Choroid plexus epithelial cell (primary cell): ENCODE data around the gene BICRAL.
"Not testable (repeated sequence)": the region's sequence is repeated elsewhere in the genome, so short reads cannot be mapped to it uniquely, and the experiment has no call there.

Experiments
- DNase-seq: peaks from one replicate; pipeline ENCODE4 v3.0.0-alpha.2; 2010; ENCODE audit warnings: low read depth
- H3K4me3 ChIP-seq: 2 replicates; pipeline ENCODE4 v1.5.1; 2011; ENCODE audit warnings: low read depth, mild to moderate bottlenecking, control low read depth, low read length, moderate library complexity
- CTCF ChIP-seq: conservative IDR thresholded peaks from 2 replicates; pipeline ENCODE4 v1.5.1; 2011; ENCODE audit warnings: low read depth, mild to moderate bottlenecking, control low read depth, inconsistent platforms, low read length, moderate library complexity

BICRAL gene

GRCh38 chr6:42889815-42890214 lies 108.0 kb downstream of the BICRAL start:
- TF ChIP-seq CTCF, result no peak
- H3K4me3 ChIP-seq, result peak overlapping the region; percentile 97
- no peak for DNase-seq

- TF ChIP-seq CTCF, result no peak
- H3K4me3 ChIP-seq, result peak overlapping the region; percentile 97
- DNase-seq, result peak; percentile 99
These were observed 108.7 kb downstream of the BICRAL start for GRCh38 chr6:42890311-42891198.

GRCh38 chr6:42891199-42891722 lies 109.4 kb downstream of the BICRAL start:
- peak overlapping the region; percentile 97 for H3K4me3 ChIP-seq
- no peak for TF ChIP-seq CTCF
- no peak for DNase-seq

- H3K4me3 ChIP-seq, DNase-seq: not testable (repeated sequence)
These were observed 112.4 kb downstream of the BICRAL start for GRCh38 chr6:42894041-42894828.

GRCh38 chr6:42896178-42896719 lies 114.4 kb downstream of the BICRAL start:
- no peak for DNase-seq
- TF ChIP-seq CTCF, result no peak
- H3K4me3 ChIP-seq, result no peak overlapping the region

GRCh38 chr6:42898891-42899361 lies 117.1 kb downstream of the BICRAL start:
- no peak overlapping the region for H3K4me3 ChIP-seq
- peak; percentile 78 for DNase-seq
- peak; percentile 73 for TF ChIP-seq CTCF

GRCh38 chr6:42899871-42900270 lies 118.0 kb downstream of the BICRAL start:
- no peak overlapping the region for H3K4me3 ChIP-seq
- no peak for DNase-seq
- TF ChIP-seq CTCF, result no peak
